ENCODE results near the gene CES2.

The CES2 gene

GRCh38 chr16:66918355-66918754, 17.0 kb upstream of the CES2 start:
- in situ Hi-C loops (cut with HindIII; ENCODE audit: low sequenced_read_pairs): no loop called here

GRCh38 chr16:66918803-66919568, 16.3 kb upstream of the CES2 start, which contains the start of gene CDH16:
Gene CDH16, minus strand, starts transcription at chr16:66918885. Its CDS starts 820 bp downstream, at chr16:66918065.
- in situ Hi-C loops (cut with HindIII; ENCODE audit: low sequenced_read_pairs): no loop called here

- in situ Hi-C loops (cut with HindIII; ENCODE audit: low sequenced_read_pairs): no loop called here
These were observed 15.6 kb upstream of the CES2 start for GRCh38 chr16:66919569-66920298.

GRCh38 chr16:66920299-66920590, 15.1 kb upstream of the CES2 start:
- in situ Hi-C loops (cut with HindIII; ENCODE audit: low sequenced_read_pairs): no loop called here

GRCh38 chr16:66920924-66921680, 14.2 kb upstream of the CES2 start:
- in situ Hi-C loops (cut with HindIII; ENCODE audit: low sequenced_read_pairs): no loop called here

GRCh38 chr16:66921729-66922450, 13.4 kb upstream of the CES2 start:
- in situ Hi-C loops (cut with HindIII; ENCODE audit: low sequenced_read_pairs): no loop called here

- in situ Hi-C loops (cut with HindIII; ENCODE audit: low sequenced_read_pairs): no loop called here
These were observed 12.0 kb upstream of the CES2 start for GRCh38 chr16:66923247-66923731.

- in situ Hi-C loops (cut with HindIII; ENCODE audit: low sequenced_read_pairs): no loop called here
These were observed 11.4 kb upstream of the CES2 start for GRCh38 chr16:66923866-66924265.

GRCh38 chr16:66924527-66925321, 10.6 kb upstream of the CES2 start:
- in situ Hi-C loops (cut with HindIII; ENCODE audit: low sequenced_read_pairs): no loop called here

- in situ Hi-C loops (cut with HindIII; ENCODE audit: low sequenced_read_pairs): no loop called here
These were observed 9.9 kb upstream of the CES2 start, which contains the start of gene RRAD for GRCh38 chr16:66925322-66925840. Gene RRAD, minus strand, starts transcription at chr16:66925535. Its CDS starts 356 bp downstream, at chr16:66925179.

- in situ Hi-C loops (cut with HindIII; ENCODE audit: low sequenced_read_pairs): no loop called here
These were observed 9.0 kb upstream of the CES2 start for GRCh38 chr16:66926171-66926947.

- in situ Hi-C loops (cut with HindIII; ENCODE audit: low sequenced_read_pairs): no loop called here
These were observed 8.3 kb upstream of the CES2 start for GRCh38 chr16:66926961-66927436.

- in situ Hi-C loops (cut with HindIII; ENCODE audit: low sequenced_read_pairs): no loop called here
These were observed 7.2 kb upstream of the CES2 start for GRCh38 chr16:66927918-66928649.

GRCh38 chr16:66928702-66929388, 6.5 kb upstream of the CES2 start:
- in situ Hi-C loops (cut with HindIII; ENCODE audit: low sequenced_read_pairs): no loop called here

GRCh38 chr16:66930189-66930588, 5.1 kb upstream of the CES2 start:
- in situ Hi-C loops (cut with HindIII; ENCODE audit: low sequenced_read_pairs): loop anchor here (10.0 kb wide), 1 partner anchor 455 kb away; no protein-coding TSS in a partner anchor

GRCh38 chr16:66931665-66932064, 3.7 kb upstream of the CES2 start:
- in situ Hi-C loops (cut with HindIII; ENCODE audit: low sequenced_read_pairs): loop anchor here (10.0 kb wide), 1 partner anchor 453 kb away; no protein-coding TSS in a partner anchor

- in situ Hi-C loops (cut with HindIII; ENCODE audit: low sequenced_read_pairs): loop anchor here (10.0 kb wide), 1 partner anchor 453 kb away; no protein-coding TSS in a partner anchor
These were observed 3.2 kb upstream of the CES2 start for GRCh38 chr16:66932076-66932475.
